GM21786 (cell line): Measurements from ENCODE around the gene MMP24OS.
A peak's percentile ranks its signal among the peaks of the same experiment; 100 is the strongest.

Experiments used
- ATAC-seq: cut with Tn5 transposase; IDR thresholded peaks from one replicate; pipeline ENCODE4 v1.9.1; 2021; ENCODE audit not compliant: unreplicated experiment

The MMP24OS gene

GRCh38 chr20:35306931-35307517, 29.1 kb upstream of the MMP24OS start:
- no peak for ATAC-seq

DNA sequence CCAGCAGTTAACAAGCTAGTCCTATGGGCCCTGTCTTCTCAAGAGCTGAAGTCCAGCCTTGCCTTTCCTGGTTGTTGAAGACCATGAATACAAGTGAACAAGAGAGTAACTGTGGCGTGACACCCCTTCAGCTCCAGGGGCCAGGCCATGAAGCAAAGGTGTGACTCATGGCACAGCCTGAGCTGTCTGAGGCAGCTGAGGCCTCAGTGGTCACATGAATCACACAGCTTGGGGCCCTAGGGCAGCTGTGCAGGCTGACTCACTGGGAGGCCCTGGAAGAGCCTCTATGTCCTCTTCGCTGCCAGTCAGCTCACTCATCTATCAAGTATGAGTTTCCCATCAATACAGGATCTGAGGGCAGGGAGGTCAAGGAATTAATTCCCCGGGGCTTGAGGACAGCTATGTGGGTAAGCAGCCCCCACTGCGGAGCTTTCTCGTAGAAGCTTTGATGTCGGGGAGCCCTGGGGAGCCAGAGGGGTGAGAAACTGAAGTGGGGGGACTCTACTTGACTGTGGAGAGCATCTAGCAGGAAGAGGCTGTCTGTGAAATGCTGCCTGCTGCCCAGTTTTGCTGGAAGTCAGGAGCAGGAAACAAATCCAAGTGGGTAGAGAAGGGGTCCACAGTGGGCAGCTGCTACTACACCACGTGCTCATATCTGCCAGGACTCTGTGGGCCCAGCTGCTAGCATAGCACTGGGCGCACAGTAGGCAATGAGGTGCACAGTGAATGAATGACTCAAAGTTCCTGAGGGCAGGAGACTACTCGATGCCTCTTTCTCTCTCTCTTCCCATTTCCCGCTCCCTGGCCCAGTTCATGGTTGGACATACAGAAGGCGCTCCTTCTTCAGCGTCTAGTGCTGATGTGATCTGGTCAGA, 28.0 kb upstream of the MMP24OS start:
- no peak for ATAC-seq

DNA sequence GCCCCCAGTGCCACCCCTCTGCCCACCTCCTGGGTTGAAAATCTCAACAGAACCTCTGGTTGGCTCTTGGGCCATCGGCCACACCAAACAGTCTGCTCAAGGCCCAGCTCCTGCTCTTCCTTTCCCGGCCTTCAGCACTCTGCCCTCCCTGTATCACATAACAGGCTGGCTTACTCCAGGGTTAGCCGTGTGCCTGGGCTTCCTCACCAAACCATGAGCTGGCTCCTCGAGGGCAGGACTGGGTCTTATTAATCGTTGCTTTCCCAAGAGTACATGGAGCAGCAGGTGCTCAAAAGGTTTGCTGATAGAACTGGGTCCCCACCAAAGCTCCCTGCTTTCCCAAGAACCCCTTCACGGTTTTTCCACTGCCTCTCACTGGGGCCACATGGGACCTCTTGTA, 27.0 kb upstream of the MMP24OS start:
- no peak for ATAC-seq

GRCh38 chr20:35303735-35304491, 26.0 kb upstream of the MMP24OS start:
- peak; percentile 64 for ATAC-seq

DNA sequence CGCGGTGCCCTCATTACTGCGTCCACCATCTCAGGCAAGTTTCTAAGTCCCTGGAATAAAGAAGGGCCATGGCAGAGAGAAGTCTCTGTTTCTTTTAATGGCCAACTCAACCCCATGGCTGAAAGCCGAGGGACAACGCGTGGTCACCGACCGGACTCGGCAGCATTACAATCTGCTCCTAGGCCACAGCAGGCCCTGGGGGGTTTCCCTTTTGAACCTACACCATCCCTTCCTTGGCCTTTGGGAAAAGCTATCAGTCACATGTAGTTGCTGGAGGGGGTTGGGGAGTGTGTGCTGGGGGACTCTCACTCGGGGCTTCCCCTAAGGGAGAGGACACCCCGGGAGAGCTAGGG, 25.4 kb upstream of the MMP24OS start:
- no peak for ATAC-seq

DNA sequence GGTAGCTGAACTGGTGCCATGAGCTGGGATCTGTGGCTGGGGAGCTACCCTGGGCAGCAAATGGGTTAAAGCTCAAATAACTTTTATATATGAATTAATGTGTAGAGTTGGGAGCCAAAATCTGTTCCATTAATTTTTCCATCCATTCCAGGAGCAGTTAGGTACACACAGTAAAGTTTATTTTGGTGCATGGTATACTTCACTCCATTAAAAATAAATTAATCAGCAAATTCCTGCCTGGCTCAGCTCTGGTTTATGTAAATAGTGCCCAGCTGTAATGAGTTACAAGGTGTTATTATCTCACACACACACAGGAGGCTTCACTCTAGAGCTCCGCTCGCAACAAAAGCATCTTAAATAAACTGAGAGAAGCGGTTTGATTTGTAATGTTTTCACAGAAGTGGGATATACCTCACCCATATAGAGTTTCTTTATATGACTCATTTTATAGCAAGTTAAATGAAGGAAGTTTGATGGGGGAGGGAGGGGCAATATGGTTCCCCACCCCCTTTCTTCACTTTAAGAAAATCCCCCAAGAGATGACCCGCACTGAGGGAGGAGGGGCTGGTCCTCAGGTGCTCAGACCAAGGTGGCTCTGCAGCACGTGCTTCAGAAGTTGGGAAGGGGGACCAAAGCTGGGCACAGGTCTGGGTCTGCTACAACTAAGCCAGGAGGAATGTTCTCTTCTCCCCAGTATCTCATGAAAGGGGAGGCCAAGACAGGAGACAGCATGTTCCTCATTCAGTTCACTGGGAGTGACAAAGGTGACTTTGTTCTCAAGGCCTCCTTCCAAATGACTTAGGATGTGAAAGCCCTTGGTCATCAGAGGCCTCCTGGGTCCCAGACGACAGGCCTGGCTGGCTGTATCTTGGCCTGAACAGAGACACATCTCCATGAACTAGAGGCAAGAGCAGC, 24.8 kb upstream of the MMP24OS start:
- no peak for ATAC-seq

DNA sequence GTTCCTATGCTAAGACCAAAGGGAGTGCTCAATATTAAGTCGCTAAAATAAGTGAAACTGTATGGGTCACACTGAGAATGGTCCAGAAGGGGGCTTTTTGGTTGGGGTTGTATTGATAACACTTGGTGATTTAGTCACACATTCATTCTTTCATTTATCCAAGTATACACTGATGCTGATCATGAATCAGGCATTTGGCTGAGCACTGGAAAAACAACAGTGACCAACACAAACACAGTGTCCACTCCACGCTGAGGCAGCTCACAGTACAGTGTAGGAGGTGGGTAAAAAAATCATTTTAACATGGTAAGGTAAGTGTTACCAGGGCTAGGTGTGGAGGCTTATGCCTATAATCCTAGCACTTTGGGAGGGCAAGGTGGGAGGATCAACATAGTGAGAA, 23.5 kb upstream of the MMP24OS start:
- no peak for ATAC-seq

- no peak for ATAC-seq
Measured at GRCh38 chr20:35300469-35301262, 22.7 kb upstream of the MMP24OS start.

- no peak for ATAC-seq
Measured at GRCh38 chr20:35299780-35300179, 21.9 kb upstream of the MMP24OS start.

- ATAC-seq = no peak
Measured at GRCh38 chr20:35298264-35298663, 20.3 kb upstream of the MMP24OS start.

GRCh38 chr20:35297740-35298139, 19.8 kb upstream of the MMP24OS start:
- no peak for ATAC-seq

DNA sequence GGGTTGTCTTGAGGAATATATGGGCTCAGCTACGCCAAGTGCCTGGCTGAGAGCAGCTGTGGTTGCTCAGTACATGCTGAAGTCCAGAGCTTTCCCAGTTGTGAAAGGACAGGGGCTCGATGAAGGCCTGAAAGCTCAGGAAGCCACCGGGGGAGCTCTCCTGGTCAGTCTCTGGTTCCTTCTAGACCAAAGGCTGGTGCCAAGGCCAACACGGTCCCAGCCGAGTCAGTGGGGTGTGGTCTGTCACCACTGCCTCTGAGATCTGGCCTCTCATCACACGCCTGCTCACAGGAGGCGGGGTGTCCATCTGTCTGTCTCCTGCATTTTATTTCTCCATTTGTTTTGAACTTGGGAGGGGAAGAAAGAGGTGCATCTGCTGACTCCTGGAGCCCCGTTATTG, 19.2 kb upstream of the MMP24OS start:
- ATAC-seq = no peak

GRCh38 chr20:35296101-35296554, 18.2 kb upstream of the MMP24OS start:
- no peak for ATAC-seq

GRCh38 chr20:35295674-35296073, 17.8 kb upstream of the MMP24OS start:
- no peak for ATAC-seq

GRCh38 chr20:35295058-35295457, 17.1 kb upstream of the MMP24OS start:
- ATAC-seq = no peak

- ATAC-seq = no peak
Measured at GRCh38 chr20:35294293-35294685, 16.4 kb upstream of the MMP24OS start.

- no peak for ATAC-seq
Measured at GRCh38 chr20:35293303-35294292, 15.7 kb upstream of the MMP24OS start.

GRCh38 chr20:35292504-35293285, 14.8 kb upstream of the MMP24OS start:
- no peak for ATAC-seq
